Measurements from ENCODE around the gene HCST. TPM values are rescaled to one million over a fixed set of nuclear protein-coding genes. Genes with fewer than 3 reads are reported as not detected.

HCST gene
- total and polyA plus RNA-seq, 2 of the 4 experiments (the other 2 are of a cell fraction) = 1.5 TPM; not detected in 1

DNA sequence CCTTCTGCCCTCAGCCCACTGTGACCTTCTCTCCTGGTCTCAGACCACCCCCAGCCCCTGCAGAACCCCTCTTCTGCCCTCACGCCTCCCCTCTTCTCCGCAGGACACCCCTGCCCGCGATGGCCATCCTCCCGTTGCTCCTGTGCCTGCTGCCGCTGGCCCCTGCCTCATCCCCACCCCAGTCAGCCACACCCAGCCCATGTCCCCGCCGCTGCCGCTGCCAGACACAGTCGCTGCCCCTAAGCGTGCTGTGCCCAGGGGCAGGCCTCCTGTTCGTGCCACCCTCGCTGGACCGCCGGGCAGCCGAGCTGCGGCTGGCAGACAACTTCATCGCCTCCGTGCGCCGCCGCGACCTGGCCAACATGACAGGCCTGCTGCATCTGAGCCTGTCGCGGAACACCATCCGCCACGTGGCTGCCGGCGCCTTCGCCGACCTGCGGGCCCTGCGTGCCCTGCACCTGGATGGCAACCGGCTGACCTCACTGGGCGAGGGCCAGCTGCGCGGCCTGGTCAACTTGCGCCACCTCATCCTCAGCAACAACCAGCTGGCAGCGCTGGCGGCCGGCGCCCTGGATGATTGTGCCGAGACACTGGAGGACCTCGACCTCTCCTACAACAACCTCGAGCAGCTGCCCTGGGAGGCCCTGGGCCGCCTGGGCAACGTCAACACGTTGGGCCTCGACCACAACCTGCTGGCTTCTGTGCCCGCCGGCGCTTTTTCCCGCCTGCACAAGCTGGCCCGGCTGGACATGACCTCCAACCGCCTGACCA lies 37.2 kb downstream of the HCST start:
- Histone ChIP-seq H3K4me1 (ENCODE audit: control insufficient read depth, insufficient read depth, low read length) (peaks cover 8% of the 10 kb centered on the region), H3K4me2 (ENCODE audit: low read depth, low read length) (no peak overlapping the region), H3K36me3 (ENCODE audit: control insufficient read depth, insufficient read depth, low read length) (peaks cover 8% of the 10 kb centered on the region; the same call in 1 of the 2 replicates), H4K8ac (ENCODE audit: low read depth in 2 of 2, low read length in 2 of 2) (no peak overlapping the region), H4K91ac (ENCODE audit: insufficient read depth, low read depth, low read length) (no peak overlapping the region), H3K4ac (ENCODE audit: low read depth, low read length) (no peak overlapping the region), H2AK5ac (ENCODE audit: low read depth, low read length) (no peak overlapping the region), H2AFZ (replicated peaks; ENCODE audit: low read length, poor library complexity) (no peak overlapping the region), H3K9ac (ENCODE audit: low read depth, low read length) (no peak overlapping the region), H3K9me3 (ENCODE audit: control insufficient read depth, insufficient read depth, low read length) (no peaks in the 10 kb centered on the region), H4K5ac (ENCODE audit: low read depth, low read length) (no peak overlapping the region), H4K20me1 (ENCODE audit: insufficient read depth, low read length) (peaks cover 17% of the 10 kb centered on the region; the same call in 1 of the 2 replicates), H2AK9ac (replicated peaks; ENCODE audit: low read depth, low read length, poor library complexity) (no peak overlapping the region), H3K18ac (ENCODE audit: low read depth, low read length) (no peak overlapping the region), H3K27me3 (ENCODE audit: control insufficient read depth, insufficient read depth, low read length) (no peaks in the 10 kb centered on the region), H3K23ac (ENCODE audit: low read depth, low read length) (no peak overlapping the region), H2BK120ac (ENCODE audit: low read depth, low read length) (no peak overlapping the region), H3K27ac (ENCODE audit: insufficient read depth, low read length) (no peak overlapping the region), H3K56ac (ENCODE audit: extremely low read depth, insufficient read depth, low read length) (no peak overlapping the region), H3K9me1 (ENCODE audit: insufficient read depth, low read length) (peaks cover 9% of the 10 kb centered on the region), H2BK15ac (ENCODE audit: low read depth, low read length) (no peak overlapping the region), H2BK5ac (ENCODE audit: low read depth, low read length, poor library complexity, severe bottlenecking) (no peak overlapping the region), H3K14ac (replicated peaks; ENCODE audit: low read depth, low read length) (no peak overlapping the region), H3K79me1 (ENCODE audit: low read depth in 1 of 2, low read length in 2 of 2) (peaks cover 15 to 31% of the 10 kb centered on the region in 2 experiments), H2BK20ac (ENCODE audit: low read depth, low read length) (no peak overlapping the region), H3K4me3 (ENCODE audit: insufficient read depth, low read depth, low read length) (no peak overlapping the region)
- intact Hi-C loops (cut with micrococcal nuclease) (loop anchor here (5.0 kb wide), 1 partner anchor 113 kb away; the partner anchor contains the start of genes THAP8 and WDR62), in situ Hi-C loops (cut with MboI; ENCODE audit: low sequenced_read_pairs) (no loop called here), dilution Hi-C loops (cut with HindIII; ENCODE audit: low sequenced_read_pairs, unreplicated experiment) (no loop called here)
- BruUV-seq (replicated peaks) = no TSS peak
- CTCF ChIA-PET = no interaction called here
- WGBS, 2 experiments (ENCODE audit: extremely low coverage in 2 of 2, insufficient read length in 1 of 2) = 93% methylated on average over 38 of the region's 55 CpGs; no CpG with 5 or more reads in 1 of the 2 experiments
- DNase-seq = no peak
- POLR2A ChIA-PET (ENCODE audit: unreplicated experiment) = no interaction called here
- TF ChIP-seq MAFK (IDR thresholded peaks at IDR 0.05; ENCODE audit: low read depth, low read length) (no peak), FOS (IDR thresholded peaks at IDR 0.05; ENCODE audit: low read depth, low read length) (no peak), MXI1 (IDR thresholded peaks at IDR 0.05; ENCODE audit: borderline replicate concordance, low read depth, low read length) (no peak), RFX5 (IDR thresholded peaks at IDR 0.05; ENCODE audit: low read depth, low read length) (no peak), SMC3 (IDR thresholded peaks at IDR 0.05; ENCODE audit: low read depth, low read length) (no peak), MAZ (IDR thresholded peaks at IDR 0.05; ENCODE audit: borderline replicate concordance, low read depth, low read length) (no peak), CEBPB (IDR thresholded peaks at IDR 0.05; ENCODE audit: low read depth, low read length) (no peak)
- TF ChIP-seq, protein P1, sequence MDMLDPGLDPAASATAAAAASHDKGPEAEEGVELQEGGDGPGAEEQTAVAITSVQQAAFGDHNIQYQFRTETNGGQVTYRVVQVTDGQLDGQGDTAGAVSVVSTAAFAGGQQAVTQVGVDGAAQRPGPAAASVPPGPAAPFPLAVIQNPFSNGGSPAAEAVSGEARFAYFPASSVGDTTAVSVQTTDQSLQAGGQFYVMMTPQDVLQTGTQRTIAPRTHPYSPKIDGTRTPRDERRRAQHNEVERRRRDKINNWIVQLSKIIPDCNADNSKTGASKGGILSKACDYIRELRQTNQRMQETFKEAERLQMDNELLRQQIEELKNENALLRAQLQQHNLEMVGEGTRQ (IDR thresholded peaks at IDR 0.05; ENCODE audit: low read depth, low read length) = no peak
- ATAC-seq (ENCODE audit: low read depth) = no peak

Measured in IMR-90 (cell line).